HG03097 (cell line): Measurements from ENCODE around the gene HHIP.

Experiments
- ATAC-seq: cut with Tn5 transposase; IDR thresholded peaks from one replicate; pipeline ENCODE4 v1.9.1; 2021; ENCODE audit not compliant: unreplicated experiment, low FRiP score

HHIP gene

DNA sequence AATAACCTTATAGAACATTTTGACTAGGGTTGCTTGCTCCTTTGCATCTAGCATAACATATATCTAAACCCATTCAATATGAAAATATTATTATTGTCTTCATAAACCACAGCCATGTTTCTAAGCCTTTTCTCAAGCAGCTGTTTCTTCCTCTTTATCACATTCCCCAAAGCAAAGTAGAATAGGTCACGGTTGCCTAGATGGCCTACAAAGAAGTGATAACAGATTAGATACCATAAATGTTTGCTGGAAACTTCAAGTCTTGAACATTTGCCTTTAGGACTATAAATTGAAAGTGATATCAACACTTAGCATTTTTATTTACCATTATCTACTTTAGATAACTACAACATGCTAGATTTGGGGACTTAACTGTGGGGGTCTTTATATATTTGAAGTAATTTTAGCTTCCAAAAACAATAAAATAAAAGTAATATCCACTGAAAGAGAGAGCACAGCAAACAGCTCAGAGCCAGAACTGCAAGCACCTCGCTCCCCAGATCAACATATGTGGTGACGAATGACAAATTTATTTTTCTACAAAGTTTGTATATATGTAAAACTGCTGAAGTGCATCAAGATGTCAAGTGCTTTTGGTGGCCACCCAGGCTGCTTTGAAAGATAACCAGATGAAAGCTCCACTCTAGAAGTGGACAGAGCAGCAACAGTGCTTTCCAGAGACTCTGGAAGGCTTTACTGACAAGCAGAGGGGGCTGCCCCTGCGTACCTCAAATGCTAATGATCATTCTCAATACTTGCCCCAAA, 8.0 kb downstream of the HHIP start:
- ATAC-seq = no peak

DNA sequence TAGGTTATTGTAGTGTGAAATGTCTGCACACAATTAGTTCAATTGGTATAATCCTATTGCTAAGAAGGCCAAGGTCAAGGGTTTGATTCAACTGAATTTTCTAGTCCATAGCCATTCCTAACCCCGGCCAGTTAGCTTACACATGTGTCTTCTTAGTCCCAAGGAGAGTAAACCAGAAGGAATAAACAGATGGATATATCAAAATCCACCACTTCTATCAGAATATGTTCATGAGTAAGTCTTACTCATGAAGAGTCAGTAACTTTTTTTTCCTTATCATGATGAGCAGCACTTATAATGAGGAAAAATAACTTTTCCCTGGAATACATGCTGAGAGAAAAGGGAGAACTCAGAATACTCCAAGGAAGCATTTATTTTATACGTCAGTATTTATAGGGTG, 9.5 kb downstream of the HHIP start:
- no peak for ATAC-seq

DNA sequence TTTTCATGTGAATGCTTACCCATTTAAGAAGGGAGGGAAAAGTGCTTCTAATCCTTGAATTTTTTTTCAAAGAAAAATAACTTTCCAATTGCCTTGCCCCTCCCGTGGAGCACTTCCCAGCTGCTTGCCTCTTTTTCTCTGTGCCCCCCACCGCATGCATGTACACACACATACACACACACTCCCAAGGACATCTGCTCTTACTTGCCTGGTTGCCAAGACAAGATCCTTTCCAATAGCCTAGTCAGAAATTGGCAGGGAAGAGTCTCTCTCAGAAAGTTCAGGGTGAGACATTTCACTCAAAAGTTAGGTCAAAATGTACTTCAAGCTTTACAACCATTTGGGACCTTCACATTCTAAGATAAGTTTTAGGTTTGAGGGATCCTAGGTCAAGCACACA, 10.9 kb downstream of the HHIP start:
- ATAC-seq = no peak

DNA sequence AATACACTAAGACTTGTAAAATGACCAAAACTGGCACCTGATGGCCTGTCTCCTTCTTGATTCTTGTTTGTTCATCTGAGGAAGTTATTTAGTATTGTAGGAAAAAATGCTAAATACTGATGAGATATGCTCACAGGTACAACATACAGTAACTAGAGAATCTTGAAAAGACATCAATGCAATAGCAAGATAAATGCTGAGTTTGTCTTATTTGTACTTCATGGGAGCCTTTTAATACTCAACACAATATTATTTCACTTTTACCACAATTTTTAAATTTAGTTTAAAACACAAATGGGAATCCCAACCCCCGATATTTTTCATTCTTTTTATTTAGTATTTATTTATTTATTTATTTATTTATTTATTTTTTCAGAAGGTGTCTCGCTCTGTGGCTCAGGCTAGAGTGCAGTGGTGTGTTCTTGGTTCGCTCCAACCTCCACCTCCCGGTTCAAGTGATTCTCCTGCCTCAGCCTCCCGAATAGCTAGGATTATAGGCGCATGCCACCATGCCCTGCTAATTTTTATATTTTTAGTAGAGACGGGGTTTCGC, 12.1 kb downstream of the HHIP start:
- no peak for ATAC-seq

DNA sequence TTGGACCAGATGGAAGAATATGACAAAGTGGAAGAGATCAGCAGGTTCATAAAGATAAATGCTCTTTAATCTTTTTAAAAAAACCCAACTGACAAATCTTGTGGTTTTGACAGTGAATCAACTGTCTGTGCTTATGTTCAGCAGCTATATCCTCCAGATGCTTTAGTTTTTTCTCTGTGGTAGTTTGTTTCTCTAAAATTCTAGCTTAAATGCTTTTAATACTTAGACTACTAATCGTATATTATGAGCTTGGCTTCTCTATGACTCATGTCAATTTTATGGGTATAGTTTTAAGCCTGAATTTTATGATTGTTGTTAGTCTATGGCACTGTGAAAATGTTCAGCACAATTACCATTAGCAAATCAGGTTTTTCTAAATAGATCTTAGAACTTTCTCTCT, 12.9 kb downstream of the HHIP start:
- ATAC-seq = no peak

DNA sequence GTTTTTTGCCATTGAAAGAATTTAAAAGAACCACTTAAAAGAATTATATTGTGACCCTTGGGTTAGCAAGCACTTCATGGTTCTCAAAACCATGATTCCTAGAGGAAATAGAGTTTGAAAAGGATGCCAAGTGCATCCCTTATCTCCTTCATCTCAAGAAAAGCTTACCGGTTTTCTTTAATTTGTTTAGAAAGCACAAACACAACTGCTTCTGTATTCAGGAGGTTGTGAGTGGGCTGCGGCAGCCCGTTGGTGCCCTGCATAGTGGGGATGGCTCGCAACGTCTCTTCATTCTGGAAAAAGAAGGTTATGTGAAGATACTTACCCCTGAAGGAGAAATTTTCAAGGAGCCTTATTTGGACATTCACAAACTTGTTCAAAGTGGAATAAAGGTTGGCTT, 13.5 kb downstream of the HHIP start:
- no peak for ATAC-seq

DNA sequence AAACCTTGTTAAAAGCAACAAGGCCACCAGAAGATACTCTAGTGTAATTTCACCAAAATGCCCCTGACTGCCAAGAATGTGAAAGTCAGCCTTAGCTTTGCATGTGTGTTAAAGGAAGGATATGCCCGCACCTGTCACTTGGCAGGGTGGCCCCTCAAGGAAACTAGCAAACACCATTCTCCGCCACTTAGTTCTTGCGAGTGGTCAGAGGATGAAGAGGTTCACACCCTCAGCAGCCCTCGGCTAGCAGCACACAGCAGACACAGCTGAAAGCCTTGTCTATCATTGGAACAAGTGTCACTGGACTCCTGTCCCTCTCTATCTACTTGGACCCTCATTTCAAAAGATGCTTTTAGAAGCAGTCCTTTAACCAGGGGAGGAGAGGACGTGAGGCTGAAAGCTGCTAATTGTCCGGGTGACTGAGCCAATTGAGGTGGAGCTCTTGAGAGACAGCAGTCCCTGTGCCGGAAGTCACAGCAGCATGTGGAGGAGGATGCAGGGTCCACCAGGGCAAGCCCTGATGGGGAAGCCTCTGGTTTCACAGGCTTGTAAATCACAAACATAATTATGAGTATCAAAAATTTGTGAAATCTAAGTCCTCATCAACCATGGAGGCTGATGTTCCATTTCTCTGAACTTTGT, 18.0 kb downstream of the HHIP start:
- no peak for ATAC-seq

DNA sequence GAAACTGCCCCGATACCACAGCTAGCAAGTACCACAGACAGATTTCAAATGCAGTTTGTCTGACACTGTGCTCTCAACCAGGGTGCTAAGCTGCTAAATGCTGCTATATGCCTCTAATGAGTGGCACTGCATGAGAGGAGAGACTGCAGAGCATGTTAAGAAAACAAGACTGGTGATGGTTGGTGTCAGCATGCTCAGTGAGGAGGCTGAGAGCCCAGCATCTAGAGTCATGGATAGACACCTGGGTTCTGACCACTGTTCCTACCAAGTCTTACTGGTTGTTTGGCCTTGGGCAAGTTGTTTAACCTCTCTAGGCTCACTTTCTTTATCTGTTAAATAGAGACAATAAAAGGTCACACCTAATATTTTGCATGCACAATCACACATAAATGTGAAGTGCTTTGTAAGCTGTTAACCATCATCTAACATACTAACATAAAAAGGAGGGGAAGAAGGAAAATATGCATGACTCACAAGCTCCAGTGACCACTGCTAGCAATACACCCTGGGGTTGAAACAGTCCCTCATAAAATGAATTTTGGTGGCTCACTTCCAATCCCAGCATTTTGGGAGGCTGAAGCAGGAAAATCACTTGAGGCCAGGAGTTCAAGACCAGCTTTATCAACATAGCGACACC, 20.7 kb downstream of the HHIP start:
- no peak for ATAC-seq

DNA sequence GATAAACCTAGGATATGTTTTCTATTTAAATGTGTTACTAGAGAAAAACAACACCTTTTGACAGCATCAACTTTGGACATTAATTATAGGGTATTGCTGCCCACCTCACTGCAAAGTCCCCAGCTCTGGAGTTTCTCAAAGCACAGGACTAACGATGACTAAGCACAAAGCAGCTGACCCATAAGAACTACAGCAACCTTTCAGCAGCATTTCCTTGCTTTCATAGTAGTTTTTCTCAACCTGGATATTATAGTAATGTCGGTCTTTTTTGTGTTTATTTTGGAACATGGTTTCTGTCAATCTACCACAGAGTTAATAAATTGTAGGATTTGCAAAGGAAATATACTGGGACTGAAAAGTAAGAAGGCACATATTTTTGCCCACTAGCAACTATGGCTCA, 21.5 kb downstream of the HHIP start:
- ATAC-seq = no peak

DNA sequence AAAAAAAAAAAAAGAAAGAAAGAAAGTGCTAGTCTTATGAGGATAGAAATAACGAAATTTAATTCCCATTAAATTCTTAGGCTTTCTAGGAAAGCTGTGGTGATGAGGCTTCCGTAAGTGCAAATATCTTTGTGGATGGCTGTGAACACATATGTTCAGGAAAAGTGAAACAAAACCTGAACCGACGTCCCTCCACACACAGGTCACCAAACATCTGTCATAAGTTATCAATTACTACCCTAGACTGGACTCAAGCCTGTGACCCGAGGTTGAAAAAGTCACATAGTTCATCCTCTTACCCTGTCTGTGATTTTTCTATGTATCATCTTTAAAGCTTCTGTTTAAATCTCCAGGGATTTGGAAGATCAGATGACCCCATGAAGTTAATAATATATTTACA, 24.8 kb downstream of the HHIP start:
- no peak for ATAC-seq

DNA sequence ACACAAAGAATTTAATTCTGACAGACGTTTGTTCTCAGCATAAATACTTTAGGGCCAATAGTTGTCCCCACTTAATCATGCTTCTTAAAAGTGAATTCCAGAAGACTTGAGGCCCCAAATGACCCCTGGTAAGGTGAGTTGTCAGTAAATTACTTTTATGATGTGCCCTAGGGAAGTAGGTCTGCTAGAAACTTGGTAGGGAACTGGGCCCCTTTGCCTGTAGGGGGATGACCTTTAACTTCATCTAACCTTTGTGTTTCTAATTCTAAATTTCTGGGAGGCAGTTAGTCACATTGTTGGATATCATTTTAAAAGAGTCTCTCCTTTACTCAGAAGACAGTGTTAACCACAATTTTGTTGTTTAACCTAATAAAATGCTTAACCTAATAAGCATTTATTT, 28.8 kb downstream of the HHIP start:
- ATAC-seq = no peak

DNA sequence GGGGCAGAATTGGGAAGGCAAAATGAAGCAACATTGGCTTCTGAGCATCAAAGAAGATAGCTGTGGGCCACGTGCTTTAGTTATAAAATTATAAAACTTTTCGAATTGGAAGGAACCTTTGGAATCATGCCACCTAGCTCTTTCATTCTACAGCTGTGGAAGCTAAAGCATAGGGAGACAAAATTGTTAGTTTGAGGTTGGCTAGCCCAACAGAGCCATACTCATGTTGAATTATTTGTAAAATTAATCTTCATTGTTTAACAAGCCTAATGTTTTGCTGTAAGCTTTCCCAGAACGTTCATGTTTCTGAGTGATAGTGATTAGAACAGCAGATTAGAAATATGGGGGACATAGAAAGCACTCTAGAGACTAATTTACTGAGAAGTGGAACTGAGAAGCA, 35.9 kb downstream of the HHIP start:
- no peak for ATAC-seq

DNA sequence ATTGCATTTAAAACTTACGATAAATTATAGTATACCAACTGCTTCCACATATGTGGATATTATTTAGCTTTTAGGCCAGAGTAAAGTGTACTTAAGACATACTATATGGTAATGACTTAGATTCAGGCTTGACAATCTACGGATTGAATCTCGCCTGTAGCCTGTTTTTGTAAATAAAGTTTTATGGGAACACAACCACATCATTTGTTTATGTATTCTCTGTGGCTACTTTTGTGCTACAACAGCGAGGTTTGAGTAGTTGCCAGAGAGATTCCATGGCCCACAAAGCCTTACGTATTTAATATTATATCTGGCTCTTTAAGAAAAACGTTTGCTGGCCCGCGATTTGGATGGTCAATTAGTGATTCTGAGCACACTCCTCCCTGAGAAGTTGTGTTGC, 37.6 kb downstream of the HHIP start:
- ATAC-seq = no peak

DNA sequence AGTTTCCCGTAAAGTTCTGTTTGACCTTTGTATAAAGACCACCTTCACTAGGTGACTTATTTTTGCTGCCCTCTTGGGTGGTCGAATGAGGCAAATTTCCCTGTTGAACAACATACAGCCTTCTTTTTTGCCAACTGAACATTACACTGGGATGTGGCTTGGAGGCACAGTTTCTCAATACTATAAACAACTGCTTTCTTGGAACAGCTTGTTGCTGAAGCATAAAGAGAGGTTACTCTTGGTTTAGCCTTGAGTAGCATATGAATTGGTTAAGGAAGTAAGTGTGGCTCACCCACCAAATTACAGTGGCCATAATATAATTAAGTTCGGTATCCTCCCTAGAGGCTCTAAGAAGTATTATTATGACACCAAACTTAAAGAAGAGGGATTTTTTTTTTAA, 40.0 kb downstream of the HHIP start:
- ATAC-seq = no peak

DNA sequence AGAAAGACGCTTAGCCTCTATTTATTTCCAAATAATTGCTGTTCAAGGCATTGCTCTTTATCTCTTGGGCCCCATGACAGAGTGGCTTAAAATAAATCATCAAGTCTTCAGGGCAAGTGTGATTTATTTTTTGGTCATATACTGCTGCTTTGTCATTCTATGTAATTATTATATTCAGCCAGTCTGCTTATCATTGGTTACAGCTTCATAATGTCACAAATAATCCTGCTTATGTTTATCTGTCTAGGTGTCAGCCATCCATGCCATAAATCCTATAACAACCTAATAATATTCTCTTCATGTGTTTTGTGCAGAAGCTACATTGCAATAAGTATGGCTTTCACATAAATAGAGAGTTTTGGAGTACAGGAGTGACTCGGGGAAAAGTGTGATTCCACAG, 41.0 kb downstream of the HHIP start:
- ATAC-seq = no peak

DNA sequence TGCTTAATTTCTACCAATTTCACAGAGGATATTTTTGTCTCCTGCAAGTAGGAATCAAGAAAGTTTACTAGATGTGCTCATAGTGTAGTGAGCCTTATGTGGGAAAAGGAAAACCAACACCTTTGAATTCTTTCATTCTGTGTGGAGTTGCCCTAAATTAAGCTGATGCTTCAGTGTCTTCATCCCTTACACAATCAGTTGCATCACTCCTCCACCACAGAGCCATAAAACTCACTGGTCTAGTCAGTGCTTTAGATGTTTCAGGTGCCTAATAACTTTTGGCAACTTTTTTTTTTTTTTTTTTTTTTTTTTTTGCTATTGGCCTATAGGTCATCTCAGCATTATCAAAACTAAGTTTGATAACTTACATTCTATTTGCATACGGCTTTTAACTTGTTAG, 41.5 kb downstream of the HHIP start:
- ATAC-seq = no peak

DNA sequence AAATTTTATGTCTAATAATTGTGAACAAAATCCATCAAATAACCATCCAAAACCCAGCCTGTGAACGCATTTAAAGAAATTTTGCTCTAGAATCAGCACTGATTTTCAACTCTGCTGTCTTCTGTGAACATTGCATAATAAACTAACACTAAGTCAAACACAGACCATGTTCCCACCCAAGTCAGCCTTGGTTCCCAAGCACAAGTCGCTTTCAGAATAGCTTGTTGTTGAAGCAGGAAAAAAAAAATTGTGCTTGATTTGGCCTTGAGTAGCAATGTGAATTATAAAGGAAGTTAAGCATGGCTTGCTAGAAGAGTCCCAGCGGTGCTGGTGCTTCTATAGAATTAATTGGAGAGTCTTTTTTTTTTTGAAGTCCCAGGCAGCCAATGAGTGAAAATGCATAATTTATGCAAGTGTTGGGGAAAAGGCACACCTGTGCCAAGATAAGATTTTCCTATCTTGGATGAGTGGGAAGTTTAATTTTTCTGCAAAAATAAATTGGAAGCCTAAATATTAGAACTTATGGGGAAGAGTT, 42.1 kb downstream of the HHIP start:
- ATAC-seq = no peak

DNA sequence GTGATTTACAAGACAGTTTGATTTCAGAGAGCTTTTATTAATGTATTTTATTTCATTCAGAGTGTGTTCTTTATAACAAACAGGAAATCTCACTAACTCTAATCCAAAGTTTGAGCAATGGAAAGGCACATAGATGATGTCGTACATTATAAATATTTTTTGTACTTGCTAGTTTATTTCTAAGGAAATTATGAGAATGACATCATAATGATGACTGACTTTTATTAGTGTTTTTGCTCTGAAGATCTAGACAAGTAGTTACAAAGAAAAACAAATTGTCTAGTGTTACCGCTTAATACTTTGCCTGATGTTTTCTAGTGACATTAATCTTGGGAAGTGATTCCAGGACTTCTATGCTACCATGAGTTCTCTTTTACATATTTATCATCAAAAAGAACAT, 43.2 kb downstream of the HHIP start:
- no peak for ATAC-seq

DNA sequence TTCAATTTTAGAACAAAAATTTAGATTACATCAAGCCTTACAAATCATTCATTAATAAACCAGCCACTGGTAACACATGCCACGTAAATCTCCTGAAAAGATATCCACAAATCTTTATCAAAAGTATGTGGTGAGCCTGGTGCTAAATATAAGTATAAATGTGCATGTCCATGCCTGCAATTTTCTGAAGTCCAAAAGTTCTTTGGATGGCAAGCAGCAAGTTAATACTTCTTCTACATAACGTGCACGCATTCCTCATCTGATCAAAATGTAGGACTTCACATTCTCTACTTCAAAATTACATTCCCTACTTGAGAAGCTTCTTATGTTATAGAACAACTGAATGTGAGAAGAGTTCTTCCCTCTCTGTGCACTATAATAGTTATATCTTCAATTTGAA, 49.8 kb downstream of the HHIP start:
- no peak for ATAC-seq

DNA sequence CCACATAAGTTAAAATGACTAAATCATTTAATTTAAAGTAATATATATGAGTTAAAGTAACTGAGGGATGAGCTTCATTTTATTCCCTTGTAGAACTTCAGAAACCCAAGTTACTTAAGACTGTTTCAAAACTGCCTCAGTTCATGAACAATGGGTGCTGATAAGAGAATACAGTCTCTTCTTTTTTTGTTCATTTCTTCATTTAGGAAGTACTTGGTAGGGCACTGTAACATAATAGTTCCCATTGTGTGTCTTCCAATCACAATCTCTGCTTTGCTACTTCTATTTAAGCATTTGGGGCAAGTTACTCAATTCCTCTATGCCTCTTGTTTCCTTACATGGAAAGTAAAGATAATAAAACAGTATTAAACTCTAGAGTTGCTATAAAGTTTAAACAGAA, 50.4 kb downstream of the HHIP start:
- ATAC-seq = no peak

DNA sequence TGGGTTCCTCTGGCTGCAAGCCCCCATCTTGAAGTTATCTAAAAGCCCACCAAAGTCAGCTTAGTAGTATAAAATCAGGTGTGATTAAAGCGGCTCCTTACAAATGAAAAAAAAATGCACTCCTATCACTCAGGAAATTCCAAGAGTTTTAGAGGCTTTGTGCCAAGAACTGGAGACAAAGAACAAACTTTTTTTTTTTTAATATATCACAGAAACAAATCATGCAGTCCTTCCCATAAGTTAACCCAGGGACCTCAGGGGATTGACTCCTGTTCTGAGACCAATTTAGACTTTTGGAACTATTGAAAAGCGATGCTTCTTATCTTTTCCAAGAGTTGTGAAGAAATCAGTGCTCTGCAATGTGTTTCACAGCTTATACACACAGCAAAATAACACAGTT, 53.6 kb downstream of the HHIP start:
- ATAC-seq = no peak
